ENCODE results near the gene CEP170B. TPM values are rescaled to one million over a fixed set of nuclear protein-coding genes. Genes with fewer than 3 reads are reported as not detected.
A peak's percentile ranks its signal among the peaks of the same experiment; 100 is the strongest.

The CEP170B gene
- total and polyA plus RNA-seq, 2 of the 13 experiments (the other 11 are each of a cell fraction or from before 2014, with no cell fraction given): 4.3 to 8.8 TPM

DNA sequence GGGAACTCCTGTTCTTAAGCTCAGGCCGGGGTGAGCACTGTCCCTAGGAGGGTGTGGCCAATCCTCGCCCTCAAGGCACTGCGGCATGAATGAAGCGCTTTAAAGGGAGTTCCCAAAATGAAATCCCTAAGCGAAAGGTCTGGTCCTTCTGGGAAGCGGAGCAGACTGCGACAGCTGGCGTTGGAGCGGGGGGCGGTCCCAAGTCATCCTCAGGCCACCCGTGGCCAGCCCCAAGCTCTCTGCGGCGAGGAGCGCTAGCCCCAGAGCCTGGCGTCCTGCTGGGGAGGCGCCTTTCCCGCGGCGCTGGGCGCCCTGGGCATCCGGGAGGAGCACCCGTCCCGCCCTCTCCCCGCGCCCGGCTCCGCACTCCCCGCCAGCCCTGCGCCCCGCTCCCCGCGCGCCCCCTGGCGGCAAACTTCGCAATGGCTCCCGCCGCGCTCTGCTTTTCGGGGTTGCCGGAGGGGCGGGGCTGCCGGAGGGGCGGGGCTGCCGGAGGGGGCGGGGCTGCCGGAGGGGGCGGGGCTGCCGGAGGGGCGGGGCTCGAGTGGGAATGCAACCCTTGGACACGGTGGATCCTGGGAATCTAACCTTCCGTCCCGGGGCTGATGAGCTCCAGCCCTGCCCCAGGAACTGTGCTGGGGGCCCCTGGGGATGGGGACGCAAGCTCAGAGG lies 38.7 kb upstream of the CEP170B start (continued):
- TF ChIP-seq, protein P1, sequence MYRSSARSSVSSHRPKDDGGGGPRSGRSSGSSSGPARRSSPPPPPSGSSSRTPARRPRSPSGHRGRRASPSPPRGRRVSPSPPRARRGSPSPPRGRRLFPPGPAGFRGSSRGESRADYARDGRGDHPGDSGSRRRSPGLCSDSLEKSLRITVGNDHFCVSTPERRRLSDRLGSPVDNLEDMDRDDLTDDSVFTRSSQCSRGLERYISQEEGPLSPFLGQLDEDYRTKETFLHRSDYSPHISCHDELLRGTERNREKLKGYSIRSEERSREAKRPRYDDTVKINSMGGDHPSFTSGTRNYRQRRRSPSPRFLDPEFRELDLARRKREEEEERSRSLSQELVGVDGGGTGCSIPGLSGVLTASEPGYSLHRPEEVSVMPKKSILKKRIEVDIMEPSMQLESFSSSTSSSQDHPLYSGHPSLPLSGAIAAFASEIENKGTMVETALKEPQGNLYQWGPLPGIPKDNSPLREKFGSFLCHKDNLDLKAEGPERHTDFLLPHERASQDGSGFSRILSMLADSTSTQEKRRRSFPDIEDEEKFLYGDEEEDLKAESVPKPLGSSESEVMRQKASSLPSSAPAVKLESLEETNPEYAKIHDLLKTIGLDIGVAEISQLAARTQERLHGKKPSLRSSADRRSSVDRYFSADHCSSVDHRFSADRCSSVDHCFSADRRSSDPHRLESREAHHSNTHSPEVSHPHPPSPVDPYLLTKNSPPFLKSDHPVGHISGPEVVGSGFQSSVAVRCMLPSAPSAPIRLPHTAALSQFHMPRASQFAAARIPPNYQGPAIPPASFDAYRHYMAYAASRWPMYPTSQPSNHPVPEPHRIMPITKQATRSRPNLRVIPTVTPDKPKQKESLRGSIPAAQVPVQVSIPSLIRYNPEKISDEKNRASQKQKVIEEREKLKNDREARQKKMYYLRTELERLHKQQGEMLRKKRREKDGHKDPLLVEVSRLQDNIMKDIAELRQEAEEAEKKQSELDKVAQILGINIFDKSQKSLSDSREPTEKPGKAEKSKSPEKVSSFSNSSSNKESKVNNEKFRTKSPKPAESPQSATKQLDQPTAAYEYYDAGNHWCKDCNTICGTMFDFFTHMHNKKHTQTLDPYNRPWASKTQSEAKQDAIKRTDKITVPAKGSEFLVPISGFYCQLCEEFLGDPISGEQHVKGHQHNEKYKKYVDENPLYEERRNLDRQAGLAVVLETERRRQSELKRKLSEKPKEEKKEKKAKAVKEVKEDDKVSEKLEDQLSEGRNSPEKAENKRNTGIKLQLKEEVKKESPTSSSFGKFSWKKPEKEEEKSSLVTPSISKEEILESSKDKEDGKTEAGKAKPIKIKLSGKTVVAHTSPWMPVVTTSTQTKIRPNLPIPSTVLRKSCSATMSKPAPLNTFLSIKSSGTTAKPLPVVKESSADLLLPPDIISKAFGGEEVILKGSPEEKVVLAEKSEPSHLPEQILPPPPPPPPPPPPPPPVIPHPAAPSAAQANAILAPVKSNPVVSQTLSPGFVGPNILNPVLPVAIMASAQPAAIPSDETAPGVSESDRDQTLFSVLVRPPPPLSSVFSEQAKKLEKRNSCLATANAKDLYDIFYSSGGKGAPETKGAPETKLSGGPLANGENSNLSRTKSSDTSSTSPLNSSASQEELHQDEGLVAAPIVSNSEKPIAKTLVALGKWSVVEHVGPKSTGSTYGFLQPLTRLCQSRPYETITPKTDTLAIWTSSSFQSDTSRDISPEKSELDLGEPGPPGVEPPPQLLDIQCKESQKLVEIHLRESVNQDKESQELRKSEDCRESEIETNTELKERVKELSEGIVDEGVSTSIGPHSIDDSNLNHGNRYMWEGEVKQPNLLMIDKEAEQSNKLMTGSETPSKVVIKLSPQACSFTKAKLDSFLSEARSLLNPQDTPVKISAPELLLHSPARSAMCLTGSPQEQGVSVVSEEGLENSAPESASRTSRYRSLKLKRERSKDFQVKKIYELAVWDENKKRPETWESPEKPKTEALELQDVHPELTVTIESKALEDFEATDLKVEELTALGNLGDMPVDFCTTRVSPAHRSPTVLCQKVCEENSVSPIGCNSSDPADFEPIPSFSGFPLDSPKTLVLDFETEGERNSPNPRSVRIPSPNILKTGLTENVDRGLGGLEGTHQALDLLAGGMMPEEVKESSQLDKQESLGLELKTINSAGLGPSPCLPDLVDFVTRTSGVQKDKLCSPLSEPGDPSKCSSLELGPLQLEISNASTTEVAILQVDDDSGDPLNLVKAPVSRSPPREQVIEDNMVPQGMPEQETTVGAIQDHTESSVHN (CRISPR knock-in tag; IDR thresholded peaks at IDR 0.05): no peak
- no peak for TF ChIP-seq KAT2B (IDR thresholded peaks at IDR 0.05; ENCODE audit: borderline replicate concordance, low read depth, low read length)
- TF ChIP-seq, protein P2, sequence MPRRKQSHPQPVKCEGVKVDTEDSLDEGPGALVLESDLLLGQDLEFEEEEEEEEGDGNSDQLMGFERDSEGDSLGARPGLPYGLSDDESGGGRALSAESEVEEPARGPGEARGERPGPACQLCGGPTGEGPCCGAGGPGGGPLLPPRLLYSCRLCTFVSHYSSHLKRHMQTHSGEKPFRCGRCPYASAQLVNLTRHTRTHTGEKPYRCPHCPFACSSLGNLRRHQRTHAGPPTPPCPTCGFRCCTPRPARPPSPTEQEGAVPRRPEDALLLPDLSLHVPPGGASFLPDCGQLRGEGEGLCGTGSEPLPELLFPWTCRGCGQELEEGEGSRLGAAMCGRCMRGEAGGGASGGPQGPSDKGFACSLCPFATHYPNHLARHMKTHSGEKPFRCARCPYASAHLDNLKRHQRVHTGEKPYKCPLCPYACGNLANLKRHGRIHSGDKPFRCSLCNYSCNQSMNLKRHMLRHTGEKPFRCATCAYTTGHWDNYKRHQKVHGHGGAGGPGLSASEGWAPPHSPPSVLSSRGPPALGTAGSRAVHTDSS (CRISPR knock-in tag; conservative IDR thresholded peaks at IDR 0.05): no peak
- TF ChIP-seq HMG20A (CRISPR knock-in tag; IDR thresholded peaks at IDR 0.05; ENCODE audit: borderline replicate concordance): no peak
- no peak for TF ChIP-seq CREM (IDR thresholded peaks at IDR 0.05)
- TF ChIP-seq CREM (CRISPR knock-in tag; IDR thresholded peaks at IDR 0.05): no peak
- no peak for TF ChIP-seq ZKSCAN5 (CRISPR knock-in tag; IDR thresholded peaks at IDR 0.05)
- no peak for TF ChIP-seq RFX5 (IDR thresholded peaks at IDR 0.05; ENCODE audit: low read depth, low read length)
- TF ChIP-seq ZNF768 (CRISPR knock-in tag; IDR thresholded peaks at IDR 0.05): no peak
- TF ChIP-seq PAWR (CRISPR knock-in tag; IDR thresholded peaks at IDR 0.05; ENCODE audit: borderline replicate concordance): no peak
- TF ChIP-seq MIER2 (CRISPR knock-in tag; IDR thresholded peaks at IDR 0.05): no peak
- no peak for TF ChIP-seq NCOA5 (CRISPR knock-in tag; IDR thresholded peaks at IDR 0.05)
- TF ChIP-seq MTA1 (CRISPR knock-in tag; IDR thresholded peaks at IDR 0.05; ENCODE audit: borderline replicate concordance): no peak
- TF ChIP-seq SALL1 (CRISPR knock-in tag; IDR thresholded peaks at IDR 0.05): peak; percentile 11; the same call in 1 of the 2 replicates
- no peak for TF ChIP-seq RNF2 (conservative IDR thresholded peaks at IDR 0.05; ENCODE audit: low read depth)
- TF ChIP-seq ZNF766 (CRISPR knock-in tag; IDR thresholded peaks at IDR 0.05; ENCODE audit: borderline replicate concordance): no peak
- TF ChIP-seq, protein P3, sequence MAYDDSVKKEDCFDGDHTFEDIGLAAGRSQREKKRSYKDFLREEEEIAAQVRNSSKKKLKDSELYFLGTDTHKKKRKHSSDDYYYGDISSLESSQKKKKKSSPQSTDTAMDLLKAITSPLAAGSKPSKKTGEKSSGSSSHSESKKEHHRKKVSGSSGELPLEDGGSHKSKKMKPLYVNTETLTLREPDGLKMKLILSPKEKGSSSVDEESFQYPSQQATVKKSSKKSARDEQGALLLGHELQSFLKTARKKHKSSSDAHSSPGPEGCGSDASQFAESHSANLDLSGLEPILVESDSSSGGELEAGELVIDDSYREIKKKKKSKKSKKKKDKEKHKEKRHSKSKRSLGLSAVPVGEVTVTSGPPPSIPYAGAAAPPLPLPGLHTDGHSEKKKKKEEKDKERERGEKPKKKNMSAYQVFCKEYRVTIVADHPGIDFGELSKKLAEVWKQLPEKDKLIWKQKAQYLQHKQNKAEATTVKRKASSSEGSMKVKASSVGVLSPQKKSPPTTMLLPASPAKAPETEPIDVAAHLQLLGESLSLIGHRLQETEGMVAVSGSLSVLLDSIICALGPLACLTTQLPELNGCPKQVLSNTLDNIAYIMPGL (CRISPR knock-in tag; IDR thresholded peaks at IDR 0.05; ENCODE audit: borderline replicate concordance in 1 of 2, low read depth in 1 of 2): peak; percentile 74 to 77
- no peak for TF ChIP-seq RXRB (CRISPR knock-in tag; IDR thresholded peaks at IDR 0.05; ENCODE audit: borderline replicate concordance)
- no peak for TF ChIP-seq KDM3A (CRISPR knock-in tag; IDR thresholded peaks at IDR 0.05; ENCODE audit: low read depth)
- no peak for TF ChIP-seq XBP1 (CRISPR knock-in tag; IDR thresholded peaks at IDR 0.05)
- no peak for TF ChIP-seq NR3C1 (CRISPR knock-in tag; IDR thresholded peaks at IDR 0.05)
